AG09319 (cell line): ENCODE measurements around the gene NET1.
A peak's percentile ranks its signal among the peaks of the same experiment; 100 is the strongest.

Source experiments
- DNase-seq: peaks from one replicate; pipeline ENCODE4 v3.0.0-alpha.2; 2010; ENCODE audit warnings: low read depth; ENCODE audit errors: extremely low read depth
- CTCF ChIP-seq: IDR thresholded peaks from 2 replicates; pipeline ENCODE4 v1.5.1; 2011; ENCODE audit warnings: low read depth, mild to moderate bottlenecking, inconsistent platforms, low read length, moderate library complexity

The NET1 gene

GRCh38 chr10:5434017-5434753 lies 21.8 kb downstream of the NET1 start:
- DNase-seq: no peak
- peak; percentile 70 for TF ChIP-seq CTCF

- no peak for DNase-seq
- TF ChIP-seq CTCF: no peak
Observed at GRCh38 chr10:5435328-5435727, 23.0 kb downstream of the NET1 start.

- no peak for DNase-seq
- no peak for TF ChIP-seq CTCF
Observed at GRCh38 chr10:5440206-5440605, 27.8 kb downstream of the NET1 start.

DNA sequence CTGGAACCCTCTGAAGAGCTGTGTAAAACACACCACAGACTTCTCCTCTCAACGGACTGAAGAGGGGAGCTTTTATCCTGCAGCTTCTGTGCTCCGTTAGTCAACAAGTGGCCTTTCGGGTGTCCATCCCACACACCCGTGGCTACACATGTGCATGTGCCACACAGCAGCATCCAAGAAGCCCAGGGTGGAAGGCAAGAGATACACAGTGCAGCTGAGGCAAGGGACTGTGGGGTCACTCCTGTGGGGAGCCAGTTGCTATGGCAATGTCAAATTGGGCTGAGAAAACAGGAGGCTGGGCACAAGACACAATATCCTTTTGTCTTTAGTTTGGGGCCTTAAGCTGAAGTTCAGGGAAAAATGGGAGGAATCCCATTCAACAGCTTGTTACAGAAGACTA lies 28.7 kb downstream of the NET1 start:
- no peak for TF ChIP-seq CTCF
- no peak for DNase-seq

DNA sequence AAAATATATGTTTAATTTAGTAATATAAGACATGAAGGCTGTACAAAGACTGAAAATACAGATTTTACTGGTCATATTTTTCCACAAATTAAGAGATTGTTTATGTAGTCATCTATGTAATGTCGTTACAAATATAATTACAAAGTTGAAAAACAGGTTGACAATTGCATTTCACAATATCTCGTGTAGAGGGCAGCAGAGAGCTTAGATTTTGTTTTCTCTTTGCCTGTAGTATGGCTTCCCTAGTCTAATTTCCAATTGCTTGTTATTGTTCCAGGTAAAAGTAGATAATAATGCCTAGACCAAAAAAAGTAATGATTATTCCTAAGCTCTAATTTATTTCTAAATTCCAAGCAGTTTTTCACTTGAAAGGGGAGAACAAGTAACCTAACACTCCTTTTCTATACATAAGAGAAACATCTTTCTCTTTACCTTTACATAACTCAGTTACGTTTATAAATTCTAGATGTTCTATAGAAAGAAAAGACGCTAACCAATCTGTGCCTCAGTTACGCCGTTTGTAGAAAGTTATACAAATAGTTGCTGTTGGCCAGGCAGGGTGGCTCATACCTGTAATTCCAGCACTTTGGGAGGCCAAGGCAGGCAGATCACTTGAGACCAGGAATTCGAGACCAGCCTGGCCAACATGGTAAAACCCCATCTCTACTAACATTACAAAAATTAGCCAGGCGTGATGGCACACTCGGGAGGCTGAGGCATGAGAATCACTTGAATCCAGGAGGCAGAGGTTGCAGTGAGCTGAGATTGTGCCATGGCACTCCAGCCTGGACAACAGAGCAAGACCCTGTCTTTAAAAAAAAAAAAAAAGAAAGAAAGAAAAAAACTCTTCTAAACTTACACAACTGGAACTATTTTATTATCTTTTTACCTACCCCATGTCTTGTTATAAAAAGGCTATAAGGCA lies 30.0 kb downstream of the NET1 start:
- no peak for DNase-seq
- TF ChIP-seq CTCF: peak; percentile 68

GRCh38 chr10:5442990-5443370 lies 30.6 kb downstream of the NET1 start:
- DNase-seq: no peak
- TF ChIP-seq CTCF: no peak

DNA sequence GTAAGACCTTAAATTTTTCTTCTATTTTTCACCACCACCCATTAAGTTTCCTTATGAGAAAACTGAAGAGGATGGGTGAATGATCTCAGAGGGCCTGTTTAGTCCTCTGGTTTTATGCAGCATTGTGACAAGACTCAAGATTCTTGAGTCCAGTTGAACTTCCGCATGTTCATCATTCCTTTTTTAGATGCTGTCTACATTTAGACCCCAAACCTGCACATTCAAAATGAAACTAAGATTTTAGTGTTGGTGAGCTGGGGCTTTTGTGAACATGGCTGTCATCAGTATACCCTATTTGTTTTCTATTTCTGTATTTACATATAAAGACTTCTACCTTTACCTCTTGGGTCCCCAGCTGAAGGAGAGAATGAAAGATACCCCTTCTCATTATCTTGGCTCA lies 31.1 kb downstream of the NET1 start:
- no peak for TF ChIP-seq CTCF
- DNase-seq: no peak
